Karpas-422 (cell line): ENCODE data around the gene ARAP2. TPM values are rescaled to one million over a fixed set of nuclear protein-coding genes. Genes with fewer than 3 reads are reported as not detected.

Experiments
- DNase-seq: peaks from one replicate; pipeline ENCODE4 v3.0.0-alpha.2; 2015
- H2AFZ ChIP-seq: fragments of 200-600 bp; sonication (generic); 2 replicates; pipeline ENCODE4 v1.6.1; 2014; ENCODE audit warnings: antibody characterized with exemption, low read length, mixed read lengths
- H3K27ac ChIP-seq: fragments of 200-600 bp; sonication (generic); 2 replicates; pipeline ENCODE4 v1.5.1; 2014; ENCODE audit warnings: mild to moderate bottlenecking, low read length, moderate library complexity
- H3K27me3 ChIP-seq: fragments of 200-600 bp; sonication (generic); 2 replicates; pipeline ENCODE4 v1.6.1; 2014; ENCODE audit warnings: low read length, mixed read lengths
- H3K36me3 ChIP-seq: fragments of 200-600 bp; sonication (generic); 2 replicates; pipeline ENCODE4 v1.6.1; 2014; ENCODE audit warnings: low read length, mixed read lengths; ENCODE audit not compliant: insufficient read depth
- H3K4me1 ChIP-seq: fragments of 200-600 bp; sonication (generic); 2 replicates; pipeline ENCODE4 v1.6.1; 2014; ENCODE audit warnings: mild to moderate bottlenecking, low read length, mixed read lengths
- H3K4me2 ChIP-seq: fragments of 200-600 bp; sonication (generic); 2 replicates; pipeline ENCODE4 v1.6.1; 2014; ENCODE audit warnings: low read length, low read depth, mild to moderate bottlenecking; ENCODE audit not compliant: poor library complexity, severe bottlenecking
- H3K4me3 ChIP-seq: fragments of 200-600 bp; sonication (generic); 2 replicates; pipeline ENCODE4 v1.5.1; 2014; ENCODE audit warnings: mild to moderate bottlenecking, antibody characterized with exemption, low read length, mixed read lengths
- H3K79me2 ChIP-seq: fragments of 200-600 bp; sonication (generic); 2 replicates; pipeline ENCODE4 v1.6.1; 2014; ENCODE audit warnings: mild to moderate bottlenecking, low read length, mixed read lengths
- H3K9ac ChIP-seq: fragments of 200-600 bp; sonication (generic); 2 replicates; pipeline ENCODE4 v1.6.0; 2014; ENCODE audit warnings: low read length
- H3K9me2 ChIP-seq: fragments of 200-600 bp; sonication (generic), shearing (Covaris generic); replicated peaks from 2 replicates; pipeline ENCODE4 v1.6.0; 2014; ENCODE audit warnings: mild to moderate bottlenecking, low read length, moderate library complexity; ENCODE audit not compliant: insufficient read depth
- H3K9me3 ChIP-seq: fragments of 300-700, 200-600 bp; sonication (generic); 2 replicates; pipeline ENCODE4 v1.6.1; 2014; ENCODE audit warnings: low read length, mixed read lengths
- H4K20me1 ChIP-seq: fragments of 200-600 bp; sonication (generic); 2 replicates; pipeline ENCODE4 v1.6.1; 2014; ENCODE audit warnings: mild to moderate bottlenecking, antibody characterized with exemption, low read length, low read depth; ENCODE audit not compliant: insufficient read depth
- total RNA-seq: library from RNA; depleted of rRNA; stranded (reverse); fragments of >200 nt; shearing (Covaris generic); gene quantifications from 2 replicates; pipeline ENCODE4 v1.2.3, GENCODE V29; 2014; ENCODE audit warnings: low replicate concordance; rRNA removed

ARAP2 gene
- total RNA-seq, 1 experiment from 2014 or later: 4.7 TPM

- Histone ChIP-seq H3K9ac (no peak overlapping the region), H3K4me1 (no peaks in the 10 kb centered on the region), H2AFZ (no peak overlapping the region), H3K27ac (no peak overlapping the region), H3K9me2 (no peaks in the 10 kb centered on the region), H3K4me2 (no peak overlapping the region), H3K9me3 (peaks cover 7% of the 10 kb centered on the region; the same call in 1 of the 2 replicates), H3K27me3 (no peaks in the 10 kb centered on the region), H4K20me1 (no peaks in the 10 kb centered on the region), H3K36me3 (no peaks in the 10 kb centered on the region), H3K79me2 (no peaks in the 10 kb centered on the region), H3K4me3 (no peak overlapping the region)
- no peak for DNase-seq
Measured at GRCh38 chr4:36029951-36030350, 214.4 kb downstream of the ARAP2 start.

- no peaks in the 10 kb centered on the region for H4K20me1 ChIP-seq
- no peak for DNase-seq
- H3K9me3 ChIP-seq: peaks cover 5% of the 10 kb centered on the region; the same call in 1 of the 2 replicates
- no peak overlapping the region for H3K9ac ChIP-seq
- H2AFZ ChIP-seq: no peak overlapping the region
- no peak overlapping the region for H3K4me2 ChIP-seq
- H3K9me2 ChIP-seq: no peaks in the 10 kb centered on the region
- no peaks in the 10 kb centered on the region for H3K27me3 ChIP-seq
- H3K4me1 ChIP-seq: no peaks in the 10 kb centered on the region
- no peak overlapping the region for H3K27ac ChIP-seq
- no peaks in the 10 kb centered on the region for H3K79me2 ChIP-seq
- H3K36me3 ChIP-seq: no peaks in the 10 kb centered on the region
- no peak overlapping the region for H3K4me3 ChIP-seq
Measured at GRCh38 chr4:36027203-36027602, 217.1 kb downstream of the ARAP2 start.

- Histone ChIP-seq H2AFZ (no peak overlapping the region), H3K79me2 (no peaks in the 10 kb centered on the region), H3K9me3 (peaks cover 8% of the 10 kb centered on the region; the same call in 1 of the 2 replicates), H3K27me3 (no peaks in the 10 kb centered on the region), H3K9me2 (no peaks in the 10 kb centered on the region), H3K9ac (no peak overlapping the region), H3K27ac (no peak overlapping the region), H3K4me2 (no peak overlapping the region), H3K36me3 (no peaks in the 10 kb centered on the region), H3K4me1 (no peaks in the 10 kb centered on the region), H4K20me1 (no peaks in the 10 kb centered on the region), H3K4me3 (no peak overlapping the region)
- no peak for DNase-seq
Measured at GRCh38 chr4:36026348-36026880, 217.9 kb downstream of the ARAP2 start.

- Histone ChIP-seq H3K27me3 (no peaks in the 10 kb centered on the region), H3K9me3 (peaks cover 11% of the 10 kb centered on the region; the same call in 1 of the 2 replicates), H4K20me1 (no peaks in the 10 kb centered on the region), H3K4me3 (no peak overlapping the region), H3K9ac (no peak overlapping the region), H3K27ac (no peak overlapping the region), H3K79me2 (no peaks in the 10 kb centered on the region), H3K4me2 (no peak overlapping the region), H2AFZ (no peak overlapping the region), H3K9me2 (no peaks in the 10 kb centered on the region), H3K4me1 (no peaks in the 10 kb centered on the region), H3K36me3 (no peaks in the 10 kb centered on the region)
- no peak for DNase-seq
Measured at GRCh38 chr4:36024901-36025660, 219.2 kb downstream of the ARAP2 start.

GRCh38 chr4:36020351-36020750 lies 224.0 kb downstream of the ARAP2 start:
- H3K27ac ChIP-seq: no peak overlapping the region
- H3K9me3 ChIP-seq: peaks cover 17% of the 10 kb centered on the region
- no peaks in the 10 kb centered on the region for H3K79me2 ChIP-seq
- H3K36me3 ChIP-seq: no peaks in the 10 kb centered on the region
- no peak for DNase-seq
- H3K4me3 ChIP-seq: no peak overlapping the region
- no peaks in the 10 kb centered on the region for H3K4me1 ChIP-seq
- H3K27me3 ChIP-seq: no peaks in the 10 kb centered on the region
- no peak overlapping the region for H3K4me2 ChIP-seq
- no peak overlapping the region for H3K9ac ChIP-seq
- no peaks in the 10 kb centered on the region for H4K20me1 ChIP-seq
- no peak overlapping the region for H2AFZ ChIP-seq
- no peaks in the 10 kb centered on the region for H3K9me2 ChIP-seq

Other genes with a start within 250 kb of the ARAP2 start
- not detected in 2 replicates for gene DTHD1, start 37.1 kb upstream of the ARAP2 start, total RNA-seq